ENCODE measurements around the gene PTPN1. TPM values are rescaled to one million over a fixed set of nuclear protein-coding genes. Genes with fewer than 3 reads are reported as not detected.

Gene PTPN1
- total RNA-seq, 1 donor from 2014 or later: 43.8 TPM

- Mint-ChIP-seq H3K9me3 (no peaks in the 10 kb centered on the region), H3K27ac (ENCODE audit: unreplicated experiment) (peak overlapping the region; percentile 75), H3K4me1 (peaks cover 13% of the 10 kb centered on the region), H3K36me3 (ENCODE audit: low read depth) (peaks cover 17% of the 10 kb centered on the region), H3K27me3 (ENCODE audit: low read depth) (no peaks in the 10 kb centered on the region), H3K4me3 (no peak overlapping the region)
- no peak for TF ChIP-seq CTCF (conservative IDR thresholded peaks at IDR 0.05)
- DNase-seq (ENCODE audit: low read depth, low spot score): no peak
Measured at GRCh38 chr20:50562262-50562701, 52.1 kb downstream of the PTPN1 start.

DNA sequence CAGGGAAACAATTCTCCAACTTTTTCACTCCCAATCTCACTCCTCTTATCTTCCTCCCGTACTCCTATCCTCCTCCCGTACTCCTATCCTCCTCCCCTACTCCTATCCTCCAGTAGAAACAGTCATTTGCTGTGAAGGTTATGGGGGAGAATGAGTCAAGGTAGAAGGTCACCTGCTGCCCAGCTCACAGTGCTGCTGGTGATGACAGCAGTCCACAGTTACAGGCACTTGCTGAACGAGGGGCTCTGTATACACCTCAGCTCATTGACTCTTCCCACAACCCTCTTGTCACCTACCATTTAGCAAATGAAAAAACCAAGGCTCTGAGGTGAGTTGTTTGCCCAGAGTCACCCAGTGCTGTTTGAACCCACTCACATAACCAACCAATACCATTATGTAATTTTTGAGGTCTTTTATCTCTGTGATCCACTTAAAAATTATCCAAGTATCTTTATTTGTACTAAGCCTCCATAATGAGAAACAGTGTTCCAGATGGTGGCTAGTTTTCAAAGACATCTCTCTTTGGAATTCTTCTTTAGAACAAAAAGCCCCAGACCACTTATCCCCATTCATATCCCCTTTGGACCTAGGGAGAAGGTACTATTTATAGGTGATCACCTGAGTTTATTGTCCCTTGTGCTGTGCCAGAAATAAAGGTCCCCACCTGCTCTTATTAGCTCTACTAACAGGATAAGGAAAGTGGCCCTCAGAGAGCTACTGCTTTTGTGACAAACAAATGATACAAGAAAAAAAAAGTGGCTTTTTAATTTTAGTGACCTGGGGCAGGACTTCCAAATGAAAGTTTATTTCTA lies 53.2 kb downstream of the PTPN1 start:
- Mint-ChIP-seq H3K4me1 (peaks cover 13% of the 10 kb centered on the region), H3K36me3 (ENCODE audit: low read depth) (peaks cover 14% of the 10 kb centered on the region), H3K27me3 (ENCODE audit: low read depth) (no peaks in the 10 kb centered on the region), H3K27ac (ENCODE audit: unreplicated experiment) (no peak overlapping the region), H3K4me3 (no peak overlapping the region), H3K9me3 (no peaks in the 10 kb centered on the region)
- no peak for TF ChIP-seq CTCF (conservative IDR thresholded peaks at IDR 0.05)
- DNase-seq (ENCODE audit: low read depth, low spot score): no peak

GRCh38 chr20:50565383-50565782 lies 55.2 kb downstream of the PTPN1 start:
- no peak for DNase-seq (ENCODE audit: low read depth, low spot score)
- no peaks in the 10 kb centered on the region for H3K27me3 Mint-ChIP-seq (ENCODE audit: low read depth)
- no peak overlapping the region for H3K27ac Mint-ChIP-seq (ENCODE audit: unreplicated experiment)
- no peak overlapping the region for H3K4me3 Mint-ChIP-seq
- peaks cover 10% of the 10 kb centered on the region for H3K36me3 Mint-ChIP-seq (ENCODE audit: low read depth)
- H3K9me3 Mint-ChIP-seq: no peaks in the 10 kb centered on the region
- TF ChIP-seq CTCF (conservative IDR thresholded peaks at IDR 0.05): no peak
- H3K4me1 Mint-ChIP-seq: peaks cover 13% of the 10 kb centered on the region

DNA sequence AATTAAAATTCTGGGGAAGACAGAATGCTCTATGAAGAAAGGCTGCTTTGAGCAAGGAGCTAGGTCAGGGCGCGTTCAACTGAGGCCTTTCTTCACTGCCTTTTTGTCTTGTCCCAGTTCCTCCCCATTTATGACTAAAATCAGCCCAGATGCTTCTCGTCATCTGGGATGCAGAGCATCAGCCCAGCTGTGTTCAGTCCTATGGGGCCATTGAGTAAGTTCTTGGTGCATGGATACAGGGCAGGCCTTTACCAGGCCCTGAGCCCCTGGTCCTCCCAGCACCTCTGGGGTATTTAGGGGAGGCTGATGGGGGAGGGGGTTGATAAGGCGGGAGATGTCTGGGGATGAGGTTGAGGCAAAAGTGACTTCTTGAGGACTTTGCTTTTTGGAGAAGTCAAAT lies 55.7 kb downstream of the PTPN1 start:
- peaks cover 12% of the 10 kb centered on the region for H3K4me1 Mint-ChIP-seq
- no peak for TF ChIP-seq CTCF (conservative IDR thresholded peaks at IDR 0.05)
- no peak for DNase-seq (ENCODE audit: low read depth, low spot score)
- peaks cover 10% of the 10 kb centered on the region for H3K36me3 Mint-ChIP-seq (ENCODE audit: low read depth)
- no peak overlapping the region for H3K27ac Mint-ChIP-seq (ENCODE audit: unreplicated experiment)
- no peaks in the 10 kb centered on the region for H3K9me3 Mint-ChIP-seq
- H3K27me3 Mint-ChIP-seq (ENCODE audit: low read depth): no peaks in the 10 kb centered on the region
- H3K4me3 Mint-ChIP-seq: no peak overlapping the region

GRCh38 chr20:50567860-50568548 lies 57.8 kb downstream of the PTPN1 start:
- Mint-ChIP-seq H3K4me3 (no peak overlapping the region), H3K9me3 (no peaks in the 10 kb centered on the region), H3K27me3 (ENCODE audit: low read depth) (no peaks in the 10 kb centered on the region), H3K27ac (ENCODE audit: unreplicated experiment) (no peak overlapping the region), H3K36me3 (ENCODE audit: low read depth) (peaks cover 10% of the 10 kb centered on the region), H3K4me1 (peaks cover 7% of the 10 kb centered on the region)
- no peak for DNase-seq (ENCODE audit: low read depth, low spot score)
- TF ChIP-seq CTCF (conservative IDR thresholded peaks at IDR 0.05): no peak

All from neural crest cell (in vitro differentiated cells).